ENCODE measurements around the gene QKI.

GRCh38 chr6:163468738-163469137 is 54.2 kb downstream of the QKI start:
- TF ChIP-seq CTCF (optimal IDR thresholded peaks at IDR 0.05 in 1 of 3, IDR thresholded peaks at IDR 0.05 in 1 of 3, conservative IDR thresholded peaks at IDR 0.05 in 1 of 3; ENCODE audit: extremely low read depth in 1 of 3, insufficient read depth in 2 of 3, low read length in 3 of 3) = no peak
- TF ChIP-seq EZH2 (IDR thresholded peaks at IDR 0.05; ENCODE audit: low read length) = no peak

Measured in keratinocyte (primary cell).